ENCODE results near the gene PPP5C.
A peak's percentile ranks its signal among the peaks of the same experiment; 100 is the strongest.
"Not testable (repeated sequence)": the region's sequence is repeated elsewhere in the genome, so short reads cannot be mapped to it uniquely, and the experiment has no call there.

PPP5C gene

DNA sequence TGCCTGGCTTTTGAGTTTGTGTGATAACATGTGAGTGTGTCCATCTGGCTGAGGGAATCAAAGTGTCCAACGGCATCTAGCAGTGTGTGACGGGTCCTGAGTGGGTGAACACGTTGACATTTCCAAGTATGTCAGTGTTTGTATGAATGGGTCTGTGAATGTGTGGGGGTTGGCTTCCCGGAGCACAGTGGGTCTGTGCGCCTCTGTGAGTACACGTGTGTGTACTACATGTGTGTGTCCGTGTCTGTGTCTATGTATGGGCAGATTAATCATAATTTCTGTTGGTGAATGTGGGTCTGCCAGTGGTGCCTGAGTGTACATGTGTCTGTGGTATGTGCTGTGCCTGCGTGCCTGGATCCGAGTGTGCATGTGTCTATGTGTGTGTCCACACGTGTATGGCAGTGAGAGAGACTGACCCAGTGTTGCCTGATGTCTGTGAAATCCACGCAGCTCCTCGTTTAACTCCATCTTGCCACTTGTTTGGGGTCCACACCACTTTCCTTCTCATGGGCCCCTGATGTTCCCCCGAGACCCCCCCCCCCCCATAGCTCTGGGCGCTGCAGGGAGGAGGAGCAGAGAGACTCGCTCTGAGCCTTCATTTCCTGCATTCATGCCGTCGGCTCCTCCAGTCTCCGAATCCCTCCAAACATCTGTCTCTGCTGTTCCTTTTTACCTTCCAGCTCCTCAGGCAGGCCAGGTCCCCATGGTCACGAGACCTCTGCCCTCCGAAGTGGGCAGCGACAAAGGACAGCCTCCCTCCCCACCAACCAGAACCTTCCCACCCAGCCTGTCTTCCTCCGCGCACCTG lies 61.2 kb downstream of the PPP5C start:
- no peak for DNase-seq (ENCODE audit: low read depth, low spot score)

DNA sequence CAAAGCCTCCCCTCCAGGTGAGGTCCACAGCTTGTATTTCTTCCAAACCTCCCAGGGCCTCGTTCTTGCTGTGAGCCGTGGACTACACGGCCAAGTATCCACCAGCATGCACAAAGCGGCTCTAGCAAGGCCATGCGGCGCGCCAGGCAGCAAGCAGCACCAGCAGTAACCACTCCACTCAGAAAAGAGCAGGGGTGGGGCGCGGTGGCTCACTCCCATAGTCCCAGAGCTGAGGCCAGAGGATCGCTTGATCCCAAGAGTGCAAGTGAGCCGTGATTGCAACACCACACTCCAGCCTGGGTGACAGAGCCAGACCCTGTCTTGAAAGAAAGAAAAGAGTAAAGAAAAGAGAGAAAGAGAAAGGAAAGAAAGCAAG lies 61.8 kb downstream of the PPP5C start:
- no peak for DNase-seq (ENCODE audit: low read depth, low spot score)

DNA sequence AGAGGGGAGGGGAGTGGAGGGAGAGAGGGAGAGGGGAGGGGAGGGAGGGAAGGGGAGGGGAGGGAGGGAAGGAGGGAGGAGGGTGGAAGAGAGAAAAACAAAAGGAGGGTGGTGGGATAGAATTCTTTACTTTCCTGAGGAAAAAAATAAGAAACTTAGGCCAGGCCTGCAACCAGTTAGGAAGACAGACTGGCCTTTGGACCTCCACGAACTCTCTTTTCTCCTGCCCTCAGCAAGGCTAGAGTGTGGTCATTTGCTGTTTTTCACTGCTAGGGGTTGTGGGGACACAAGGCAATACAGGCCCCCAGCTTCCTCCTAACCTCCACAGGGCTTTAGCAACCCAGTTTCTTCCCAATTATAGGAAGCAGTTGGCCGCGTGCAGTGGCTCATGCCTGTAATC lies 62.3 kb downstream of the PPP5C start:
- no peak for DNase-seq (ENCODE audit: low read depth, low spot score)

DNA sequence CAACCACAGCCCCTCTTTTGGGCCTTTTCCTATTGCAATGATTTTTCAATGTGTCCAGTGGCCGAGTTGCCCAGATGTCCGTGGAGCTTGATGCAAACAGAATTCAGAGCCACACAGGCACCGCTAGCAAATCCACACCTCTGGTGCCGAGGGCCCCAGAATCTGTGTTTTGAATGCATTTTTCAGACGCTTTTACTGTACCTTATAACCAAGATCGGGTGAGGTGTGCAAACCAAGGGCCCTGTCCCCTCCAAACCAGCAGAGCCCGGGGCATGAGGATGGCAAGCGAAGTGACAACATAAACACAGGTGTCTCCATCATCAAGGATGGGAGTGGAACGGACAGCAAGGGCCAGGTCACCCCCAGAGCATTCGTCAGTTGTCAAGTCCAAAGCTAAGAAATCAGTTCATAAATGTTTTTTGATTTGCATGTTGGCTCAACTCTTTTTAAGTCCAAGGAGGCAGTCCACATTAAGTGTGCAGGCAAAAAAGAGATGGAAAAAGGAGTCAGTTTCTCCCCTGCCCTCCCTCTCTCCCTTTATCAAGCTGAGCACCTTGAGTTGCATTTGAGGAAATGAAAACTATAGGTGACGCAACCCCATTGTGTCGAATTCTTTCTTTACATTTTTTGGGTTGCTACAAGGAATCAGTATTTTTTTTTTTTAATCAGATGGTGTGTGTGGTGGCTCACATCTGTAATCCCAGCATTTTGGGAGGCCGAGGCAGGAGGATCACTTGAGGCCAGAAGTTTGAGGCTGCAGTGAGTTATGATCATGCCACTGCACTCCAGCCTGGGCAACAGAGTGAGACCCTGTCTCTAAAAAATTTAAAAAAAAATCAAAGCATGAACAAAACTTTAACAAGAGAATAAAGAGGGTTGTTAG lies 63.6 kb downstream of the PPP5C start:
- no peak for DNase-seq (ENCODE audit: low read depth, low spot score)

DNA sequence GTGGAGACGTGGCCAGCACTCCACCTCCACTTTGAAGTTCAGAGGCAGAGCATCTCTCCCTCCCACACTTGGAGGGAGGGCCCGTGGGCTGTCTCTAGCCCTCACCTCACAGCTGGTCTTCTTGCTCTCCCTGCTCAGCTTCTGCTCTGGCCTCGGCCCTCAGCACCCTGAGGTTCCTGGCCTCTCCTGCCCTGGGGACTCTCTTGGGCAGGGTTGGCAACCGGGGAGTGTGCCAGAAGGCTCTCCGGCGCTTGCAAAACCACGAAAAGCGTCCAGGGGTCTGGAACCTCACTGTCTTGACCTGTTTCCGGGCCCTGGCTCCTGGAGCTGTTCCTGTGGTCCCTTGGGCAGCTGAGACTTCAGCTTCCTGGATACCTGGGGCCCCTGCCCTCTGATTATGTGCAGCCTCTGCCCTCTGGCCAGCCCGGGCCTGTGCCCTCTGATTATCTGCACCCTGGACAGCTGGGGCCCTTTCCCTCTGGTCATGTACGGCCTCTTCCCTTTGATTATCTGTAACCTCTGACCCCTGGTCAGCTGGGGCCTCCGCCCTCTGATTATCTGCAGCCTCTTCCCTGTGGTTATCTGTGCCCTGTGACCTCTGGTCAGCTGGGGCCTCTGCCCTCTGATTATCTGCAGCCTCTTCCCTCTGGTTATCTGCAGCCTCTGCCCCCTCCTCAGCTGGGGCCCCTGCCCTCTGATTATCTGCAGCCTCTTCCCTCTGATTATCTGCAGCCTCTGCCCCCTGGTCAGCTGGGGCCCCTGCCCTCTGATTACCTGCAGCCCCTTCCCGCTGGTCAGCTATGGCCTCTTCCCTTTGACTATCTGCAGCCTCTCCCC lies 64.4 kb downstream of the PPP5C start:
- no peak for DNase-seq (ENCODE audit: low read depth, low spot score)

DNA sequence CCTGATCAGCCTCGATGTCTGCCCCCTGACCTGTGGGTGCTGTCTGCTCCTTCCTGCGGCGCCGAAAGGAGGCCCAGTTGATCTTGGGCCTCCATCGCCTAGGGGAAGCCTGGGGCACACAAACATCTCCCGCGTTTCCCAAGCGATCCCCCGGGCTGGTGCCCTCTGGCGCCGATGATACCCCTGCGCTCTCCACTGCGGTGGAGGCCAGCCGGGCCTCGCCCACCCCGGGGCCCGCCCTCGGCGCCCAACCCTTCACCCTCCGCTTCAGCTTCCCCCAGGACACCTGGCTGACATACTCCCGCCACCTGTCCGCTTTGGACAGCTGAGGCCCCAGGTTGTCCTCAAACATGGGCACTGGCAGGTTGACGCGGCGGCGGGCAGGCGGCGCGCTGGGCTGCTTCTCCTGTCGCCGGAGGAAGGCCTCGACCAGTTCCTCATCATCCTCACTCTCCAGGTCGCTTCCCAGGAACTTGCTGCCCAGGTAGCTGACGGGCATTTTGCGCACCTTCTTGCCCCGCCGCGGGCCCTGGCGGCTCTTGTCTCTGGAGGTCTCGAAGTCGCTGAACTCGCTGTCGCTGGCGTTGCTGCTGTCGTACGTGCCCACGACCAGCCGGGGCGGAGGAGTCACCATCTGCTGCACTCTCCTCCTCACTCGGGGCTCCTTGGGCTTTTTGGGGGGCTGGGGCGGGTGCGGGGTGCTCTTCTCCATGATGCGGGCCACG lies 65.2 kb downstream of the PPP5C start:
- DNase-seq (ENCODE audit: low read depth, low spot score): no peak

DNA sequence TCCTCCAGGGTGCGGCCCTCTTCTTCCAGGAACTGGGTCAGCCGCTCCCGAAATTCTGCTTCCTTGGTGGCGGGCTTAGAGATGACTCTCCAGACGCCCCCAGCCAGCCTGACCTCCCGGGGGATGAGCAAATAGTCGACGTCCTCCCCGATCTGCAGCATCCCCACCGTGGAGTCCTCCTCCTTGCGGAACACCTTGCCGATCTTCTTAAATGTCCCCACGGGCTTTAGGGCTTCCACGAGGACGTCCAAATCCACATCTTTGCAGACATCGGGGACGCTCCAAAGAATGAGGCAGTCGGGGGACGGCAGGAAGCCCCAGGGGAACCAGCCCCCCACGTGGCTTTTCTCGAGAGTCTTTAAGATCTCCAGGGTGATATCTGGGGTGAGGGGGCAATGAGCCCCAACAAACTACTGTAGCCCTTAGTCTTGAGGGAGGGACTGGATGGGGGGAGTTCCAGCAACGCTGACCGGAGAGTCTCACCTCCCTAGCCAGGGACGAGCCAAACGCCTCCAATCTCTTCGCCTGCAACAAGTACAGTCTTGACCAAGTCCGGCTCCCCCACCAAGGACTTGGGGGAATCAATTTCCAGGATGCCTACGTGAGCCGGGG lies 65.9 kb downstream of the PPP5C start:
- no peak for DNase-seq (ENCODE audit: low read depth, low spot score)

DNA sequence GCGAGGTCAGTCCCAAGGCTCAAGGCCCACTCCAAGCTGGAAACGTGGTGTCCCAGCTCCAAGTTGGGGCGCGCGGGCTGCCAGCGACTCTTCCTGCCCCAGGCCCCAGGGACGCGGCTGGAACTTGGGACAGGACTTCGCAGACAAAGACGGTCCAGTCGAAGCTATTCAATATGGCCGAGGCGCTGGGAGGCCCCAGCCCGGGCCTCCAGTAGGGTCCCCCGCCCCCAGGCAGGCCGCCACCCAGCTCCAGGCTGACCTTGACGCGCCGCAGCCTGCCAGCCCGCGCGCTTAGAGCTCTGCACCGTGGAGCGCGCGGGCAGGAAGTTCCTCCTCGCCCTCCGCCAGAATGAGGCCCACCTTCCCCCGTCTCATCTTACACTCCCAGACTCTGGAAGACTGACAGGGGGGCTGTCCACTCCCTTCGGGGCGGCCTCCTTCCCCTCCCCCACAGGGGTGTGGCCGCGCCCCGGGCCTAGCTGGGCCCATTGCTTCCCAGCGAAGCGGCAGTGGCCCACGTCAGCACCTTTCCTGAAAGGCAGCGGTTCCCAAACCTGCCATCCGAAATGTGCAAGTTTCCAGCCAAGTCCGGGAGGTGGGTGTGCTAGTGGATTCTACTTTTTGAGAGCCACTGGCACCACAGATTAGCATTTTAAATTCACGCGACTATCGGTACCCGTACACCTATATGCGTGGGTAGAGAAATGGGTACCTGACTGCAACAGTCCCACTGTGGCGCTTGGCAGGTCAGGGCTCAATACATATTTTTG lies 66.6 kb downstream of the PPP5C start, which contains the start of gene CCDC8:
Gene CCDC8 (minus strand): TSS at position 303 of the 770 bp plus-strand sequence. CDS start 754 bp downstream, outside the sequence.
- DNase-seq (ENCODE audit: low read depth, low spot score): no peak

DNA sequence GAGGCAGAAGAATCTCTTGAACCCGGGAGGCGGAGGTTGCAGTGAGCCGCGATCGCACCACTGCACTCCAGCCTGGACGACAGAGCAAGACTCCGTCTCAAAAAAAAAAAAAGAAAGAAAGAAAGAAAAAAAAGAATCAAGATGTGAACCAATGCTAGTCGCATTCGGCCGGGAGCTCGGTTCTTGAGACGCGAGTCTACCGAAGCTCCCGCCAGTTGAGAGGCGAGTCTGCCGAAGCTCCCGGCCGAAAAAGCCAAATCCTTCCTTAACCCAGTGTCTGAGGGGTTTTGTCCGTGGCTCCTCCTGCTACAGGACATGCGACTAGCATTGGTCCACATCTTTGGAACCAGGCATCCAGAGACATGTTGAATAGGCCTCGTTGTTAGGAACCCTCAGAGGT lies 68.0 kb downstream of the PPP5C start:
- DNase-seq (ENCODE audit: low read depth, low spot score): not testable (repeated sequence)

DNA sequence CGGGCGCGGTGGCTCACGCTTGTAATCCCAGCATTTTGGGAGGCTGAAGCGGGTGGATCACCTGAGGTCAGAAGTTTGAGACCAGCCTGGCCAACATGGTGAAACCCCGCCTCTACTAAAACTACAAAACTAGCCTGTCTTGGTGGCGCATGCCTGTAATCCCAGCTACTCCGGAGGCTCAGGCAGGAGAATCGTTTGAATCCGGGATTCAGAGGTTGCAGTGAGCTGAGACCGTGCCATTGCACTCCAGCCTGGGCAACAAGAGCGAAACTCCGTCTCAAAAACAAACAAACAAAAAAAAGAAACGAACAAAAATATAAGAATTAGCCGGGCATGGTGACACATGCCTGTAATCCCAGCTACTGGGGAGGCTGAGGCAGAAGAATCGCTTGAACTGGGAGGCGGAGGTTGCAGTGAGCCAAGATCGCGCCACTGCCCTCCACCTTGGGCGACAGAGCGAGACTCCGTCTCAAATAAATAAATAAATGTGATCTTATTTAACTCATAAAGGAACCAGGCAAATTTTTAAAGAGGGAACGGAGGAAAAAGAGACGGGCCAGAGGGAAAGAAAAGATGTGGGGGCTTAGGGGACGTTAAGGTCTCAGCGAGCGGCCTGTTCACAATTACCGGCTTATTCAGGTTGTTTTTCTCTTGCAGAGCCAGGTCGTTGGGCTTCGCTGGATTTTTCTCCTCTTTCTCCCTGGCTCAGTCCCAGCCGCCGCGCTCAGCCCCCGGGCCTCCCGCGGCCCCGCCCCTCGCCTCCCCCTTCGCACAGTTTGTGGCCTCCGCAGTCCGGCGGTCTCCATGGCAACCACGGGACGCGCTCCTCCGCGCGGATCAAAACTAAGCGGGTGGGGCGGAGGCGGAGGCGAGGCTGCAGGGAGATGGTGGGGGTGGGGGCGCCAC lies 69.2 kb downstream of the PPP5C start:
- not testable (repeated sequence) for DNase-seq (ENCODE audit: low read depth, low spot score)

DNA sequence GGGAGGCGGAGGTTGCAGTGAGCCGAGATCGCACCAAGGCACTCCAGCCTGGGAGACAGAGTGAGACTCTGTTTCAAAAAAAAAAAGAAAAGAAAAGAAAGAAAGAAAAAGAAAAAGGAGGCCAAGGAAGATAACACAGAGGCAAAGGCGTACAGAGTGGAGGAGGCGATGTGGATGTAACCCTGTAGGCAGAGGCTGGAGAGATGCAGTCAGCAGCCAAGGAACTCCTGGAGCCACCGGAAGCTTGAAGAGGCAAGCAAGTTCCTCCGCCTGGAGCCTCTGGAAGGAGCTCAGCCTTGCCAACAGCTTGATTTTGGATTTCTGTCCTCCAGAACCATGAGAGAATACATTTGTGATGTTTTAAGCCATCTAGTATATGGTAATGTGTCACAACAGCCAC lies 73.2 kb downstream of the PPP5C start:
- DNase-seq (ENCODE audit: low read depth, low spot score): no peak

DNA sequence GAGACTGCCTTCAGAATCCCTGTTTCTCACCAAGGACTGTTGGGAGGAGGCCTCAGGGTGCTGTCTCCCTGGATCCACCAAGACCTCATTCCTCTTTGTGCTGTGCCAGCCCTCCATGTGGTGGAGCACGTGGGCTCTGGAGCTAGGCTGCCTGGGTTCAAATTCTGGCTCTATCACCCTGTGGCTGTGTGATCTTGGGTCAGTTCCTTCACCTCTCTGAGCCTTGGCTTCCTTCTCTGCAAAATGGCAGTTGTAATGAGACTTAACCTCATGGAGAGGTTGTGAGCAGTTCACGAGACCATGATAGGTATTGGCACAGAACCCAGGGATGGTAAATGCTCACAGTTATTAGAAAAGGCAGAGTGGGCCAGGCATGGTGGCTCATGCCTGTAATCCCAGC lies 75.5 kb downstream of the PPP5C start:
- DNase-seq (ENCODE audit: low read depth, low spot score): no peak

DNA sequence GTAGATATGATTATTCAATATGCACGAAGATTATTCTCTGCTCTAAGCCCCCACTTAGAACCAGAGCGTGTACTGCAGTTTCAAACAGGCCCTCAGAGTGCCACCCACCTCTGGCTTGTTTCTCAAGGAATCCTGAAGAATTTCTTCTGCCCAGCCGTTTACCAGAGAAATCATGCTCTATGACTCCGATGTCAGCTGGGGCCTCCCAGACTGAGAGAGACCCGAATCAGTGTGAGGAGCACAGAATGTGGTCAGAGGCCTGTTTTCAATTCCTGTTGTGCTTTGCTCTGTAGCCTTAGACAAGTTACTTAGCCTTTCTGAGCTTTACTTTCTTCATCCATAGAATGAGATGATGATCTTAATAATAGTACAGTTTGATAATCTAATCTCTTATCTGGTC lies 76.3 kb downstream of the PPP5C start:
- no peak for DNase-seq (ENCODE audit: low read depth, low spot score)

DNA sequence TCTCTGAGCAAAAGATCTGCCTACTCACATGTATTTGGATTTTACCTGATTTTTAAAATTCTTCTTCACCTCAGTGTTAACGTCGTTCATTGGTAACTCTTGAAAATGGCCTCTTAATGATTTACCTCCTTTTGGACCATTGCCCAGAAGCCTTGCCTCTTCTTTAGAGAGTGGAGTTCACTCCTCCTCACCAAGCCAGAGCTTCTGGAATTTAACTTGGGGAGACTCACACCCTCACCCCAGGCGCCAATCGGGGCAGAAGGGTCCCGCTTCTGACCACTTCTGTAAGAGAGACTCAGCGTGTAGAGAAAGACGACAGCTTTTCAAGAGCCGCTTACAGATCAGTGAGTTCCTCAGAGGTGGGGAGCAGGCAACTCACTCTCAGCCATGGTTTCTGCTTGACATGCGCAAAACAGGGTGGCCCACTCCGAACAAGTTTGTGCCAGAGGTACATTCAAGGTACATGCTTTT lies 79.2 kb downstream of the PPP5C start:
- no peak for DNase-seq (ENCODE audit: low read depth, low spot score)

DNA sequence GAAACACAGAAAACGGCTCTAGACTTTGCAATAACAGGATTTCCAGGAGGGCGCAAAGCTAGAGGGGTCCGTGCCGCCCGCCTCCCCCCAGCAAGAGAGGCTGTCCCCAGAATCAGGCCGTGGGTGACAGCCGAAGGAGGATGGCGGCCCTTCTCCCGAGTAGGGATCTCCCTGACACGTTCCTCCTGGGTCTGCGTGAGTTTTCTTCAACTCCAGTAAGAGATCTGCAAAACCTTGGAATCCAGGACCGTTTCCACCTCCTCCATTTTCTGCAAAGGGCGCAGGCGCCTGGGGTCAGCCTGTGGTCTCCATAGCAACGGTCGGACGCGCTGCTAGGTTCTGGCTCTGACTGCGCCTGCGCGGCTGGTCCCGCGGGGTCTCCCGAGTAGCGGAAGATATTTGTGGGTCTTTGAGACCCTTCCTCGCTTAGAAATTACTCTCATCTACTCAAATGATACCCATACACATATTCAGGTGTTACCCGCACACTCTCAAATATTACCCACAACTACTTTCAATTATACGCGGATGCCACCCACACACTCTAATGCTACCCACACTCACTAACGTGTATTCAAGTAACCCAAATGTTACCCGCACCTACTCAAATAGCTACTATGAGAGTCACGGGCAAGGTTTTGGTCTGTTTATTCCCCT lies 79.7 kb downstream of the PPP5C start:
- DNase-seq (ENCODE audit: low read depth, low spot score): peak; percentile 30

DNA sequence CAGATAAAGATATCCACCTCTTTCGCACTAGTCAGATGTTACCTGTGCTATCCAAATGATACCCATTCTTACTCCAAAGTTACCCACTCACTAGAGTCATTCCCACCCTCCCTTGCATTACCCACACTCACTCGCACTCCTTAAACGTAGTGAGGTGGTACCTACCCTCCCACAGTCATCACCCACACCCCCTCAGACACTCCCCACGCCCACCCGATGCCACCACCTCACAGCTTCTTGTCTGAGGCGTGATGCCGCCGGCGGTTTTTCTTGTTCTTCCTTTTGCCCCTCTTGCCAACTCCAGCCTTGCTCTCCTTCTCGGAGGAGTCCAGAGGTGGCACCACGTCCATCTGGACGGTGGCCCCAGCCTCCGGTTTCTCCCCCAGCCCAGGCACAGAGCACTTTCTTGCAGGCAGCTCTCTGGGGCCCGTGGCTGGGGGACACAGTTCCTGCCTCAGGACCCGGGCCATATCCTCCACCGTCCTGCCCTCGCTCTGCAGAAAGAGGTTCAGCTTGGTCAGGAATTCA lies 80.7 kb downstream of the PPP5C start:
- DNase-seq (ENCODE audit: low read depth, low spot score): no peak

DNA sequence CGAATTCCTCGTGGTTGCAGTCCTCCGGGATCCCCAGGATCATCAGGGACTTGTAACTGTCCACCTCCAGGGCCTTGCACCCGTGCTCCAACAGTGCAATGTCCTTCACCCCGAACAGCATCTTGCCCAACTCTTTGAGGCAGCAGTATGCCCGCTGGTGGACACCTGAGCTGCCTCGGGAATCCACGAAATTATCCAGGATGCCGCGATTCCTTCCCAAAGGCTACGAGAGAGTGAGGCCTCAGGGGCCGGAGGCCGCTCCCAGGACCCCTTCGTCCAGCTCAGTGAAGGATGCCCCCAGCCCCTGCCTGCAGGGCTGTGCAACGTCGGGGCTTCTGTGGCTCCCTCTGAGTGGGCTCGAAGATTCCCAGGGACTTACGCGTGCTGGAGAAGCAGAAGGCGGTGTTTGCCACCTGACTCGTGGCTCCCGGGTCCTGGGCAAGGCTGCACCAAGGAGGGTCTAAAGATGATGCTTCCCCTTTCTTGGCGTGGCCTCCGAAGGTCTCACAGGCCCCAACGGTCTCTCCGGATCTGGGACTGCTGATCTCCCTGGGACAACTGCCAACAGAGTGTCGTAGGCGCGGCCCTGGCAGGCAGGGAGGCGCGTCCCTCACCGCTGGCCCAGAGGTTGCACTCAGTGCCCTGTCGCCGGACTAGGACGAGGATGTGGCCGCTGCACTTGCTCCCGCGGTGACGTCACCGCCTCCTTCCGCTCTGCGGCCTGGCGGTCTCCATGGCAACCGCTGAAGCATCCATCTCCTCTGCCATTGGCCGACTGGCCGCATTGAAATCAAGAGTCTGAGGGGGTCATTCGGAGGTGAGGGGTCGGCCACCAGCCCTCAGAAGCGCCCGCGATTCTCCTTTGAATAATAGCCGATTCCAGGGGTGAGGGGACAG lies 81.6 kb downstream of the PPP5C start, which contains the start of gene PNMA8C:
Gene PNMA8C (minus strand): TSS at position 698 of the 897 bp plus-strand sequence. CDS start 577 bp downstream, at position 121.
- no peak for DNase-seq (ENCODE audit: low read depth, low spot score)
